Gastroesophageal sphincter (tissue), 3 donors: ENCODE data around the gene VPS45.

ENCODE experiments used
- CTCF ChIP-seq, 4 experiments: fragments of 200-600 bp in 2 of 4; fragments of 450-650 bp in 2 of 4; sonication (generic) in 1 of 4; IDR thresholded peaks; one replicate each; pipeline ENCODE4 v1.5.1; 2017 to 2019; ENCODE audit warnings: antibody characterized with exemption in 4 of 4, mild to moderate bottlenecking in 2 of 4, moderate library complexity in 2 of 4
- POLR2AphosphoS5 ChIP-seq: sonication (generic); formaldehyde crosslinking; IDR thresholded peaks from one replicate; pipeline ENCODE4 v1.6.1; 2017; ENCODE audit warnings: antibody characterized with exemption

GRCh38 chr1:150089846-150090520, 22.4 kb downstream of the VPS45 start:
- TF ChIP-seq CTCF (IDR thresholded peaks at IDR 0.05) = no peak
- TF ChIP-seq POLR2AphosphoS5 = no peak
